ENCODE data around the gene ST7. TPM values are rescaled to one million over a fixed set of nuclear protein-coding genes. Genes with fewer than 3 reads are reported as not detected.

The ST7 gene
- total and polyA plus RNA-seq, 2 of the 8 experiments (the other 6 are each of a cell fraction or from before 2014, with no cell fraction given), result 16.3 to 18.0 TPM

- no peak for TF ChIP-seq BRCA1 (IDR thresholded peaks at IDR 0.05; ENCODE audit: low read depth, low read length)
- no peak for TF ChIP-seq CREB1 (IDR thresholded peaks at IDR 0.05)
- TF ChIP-seq HDAC6 (IDR thresholded peaks at IDR 0.05; ENCODE audit: low read depth, low read length), result no peak
Measured at GRCh38 chr7:117047496-117047895, 94.2 kb downstream of the ST7 start (continued).

Measured in H1 (cell line).